Fibroblast of skin of abdomen (primary cell): Measurements from ENCODE around the gene C6orf89.
"Not testable (repeated sequence)": the region's sequence is repeated elsewhere in the genome, so short reads cannot be mapped to it uniquely, and the experiment has no call there.

Source experiments
- DNase-seq: peaks from one replicate; pipeline ENCODE4 v3.0.0-alpha.2; 2013

C6orf89 gene

DNA sequence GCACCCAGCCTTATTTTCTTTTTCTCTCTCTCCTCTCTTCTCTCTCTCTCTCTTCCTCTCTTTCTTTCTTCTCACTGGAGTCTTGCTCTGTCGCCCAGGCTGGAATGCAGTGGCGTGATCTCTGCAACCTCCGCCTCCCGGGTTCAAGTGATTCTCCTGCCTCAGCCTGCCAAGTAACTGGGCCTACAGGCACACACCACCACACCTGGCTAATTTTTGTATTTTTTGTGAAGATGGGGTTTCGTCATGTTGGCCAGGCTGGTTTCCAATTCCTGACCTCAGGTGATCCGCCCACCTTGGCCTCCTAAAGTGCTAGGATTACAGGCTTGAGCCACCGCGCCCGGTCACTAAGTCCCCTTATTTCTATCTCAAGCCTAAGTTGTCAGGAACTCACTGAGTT is 63.3 kb downstream of the C6orf89 start:
- not testable (repeated sequence) for DNase-seq

- DNase-seq: peak; percentile 40
Measured at GRCh38 chr6:36949636-36950035, 63.9 kb downstream of the C6orf89 start.

DNA sequence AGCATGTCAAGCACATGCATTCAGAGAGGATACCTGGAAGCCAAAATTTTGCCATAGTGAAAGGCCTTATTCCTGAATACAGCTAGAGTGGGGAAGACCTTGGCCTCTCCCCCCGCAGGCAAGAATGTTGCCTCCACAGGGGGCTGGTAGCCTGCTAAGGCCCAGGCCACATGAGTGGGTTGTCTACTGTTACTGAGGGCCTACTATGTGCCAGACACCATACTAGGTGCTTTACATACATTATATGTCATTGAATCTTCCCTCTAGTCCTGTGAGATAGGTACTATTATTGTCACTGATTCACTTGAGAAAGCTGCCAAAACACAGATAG is 68.1 kb downstream of the C6orf89 start:
- DNase-seq: no peak

DNA sequence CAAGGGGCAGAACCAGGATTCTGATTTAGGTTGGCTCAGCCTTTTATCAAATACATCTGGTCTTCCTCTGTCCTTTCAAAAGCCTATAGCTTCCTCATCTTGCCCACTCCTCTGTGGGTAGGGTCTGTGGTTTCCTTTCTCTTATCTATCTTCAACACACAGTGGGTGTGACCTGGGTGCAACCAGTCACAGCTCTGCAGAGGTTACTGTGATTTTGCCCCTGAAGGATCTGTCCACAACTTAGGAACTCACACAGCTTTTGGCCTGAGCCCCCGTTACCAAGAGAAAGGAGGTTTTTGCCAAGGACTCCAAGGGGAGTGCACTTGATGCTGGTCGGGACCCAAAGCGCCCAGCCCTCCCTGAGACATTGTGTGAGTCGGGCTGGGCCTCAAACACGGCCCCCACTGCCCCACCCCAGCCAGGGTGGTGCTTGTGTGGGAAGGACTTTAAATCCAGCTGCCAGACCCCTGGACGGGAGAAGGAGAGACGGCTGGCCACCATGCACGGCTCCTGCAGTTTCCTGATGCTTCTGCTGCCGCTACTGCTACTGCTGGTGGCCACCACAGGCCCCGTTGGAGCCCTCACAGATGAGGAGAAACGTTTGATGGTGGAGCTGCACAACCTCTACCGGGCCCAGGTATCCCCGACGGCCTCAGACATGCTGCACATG is 68.6 kb downstream of the C6orf89 start, which contains the start of gene PI16:
TSS of gene PI16 (plus strand) at position 477 of the 670 bp plus-strand sequence. CDS start at position 500, 23 bp downstream.
- DNase-seq: no peak

DNA sequence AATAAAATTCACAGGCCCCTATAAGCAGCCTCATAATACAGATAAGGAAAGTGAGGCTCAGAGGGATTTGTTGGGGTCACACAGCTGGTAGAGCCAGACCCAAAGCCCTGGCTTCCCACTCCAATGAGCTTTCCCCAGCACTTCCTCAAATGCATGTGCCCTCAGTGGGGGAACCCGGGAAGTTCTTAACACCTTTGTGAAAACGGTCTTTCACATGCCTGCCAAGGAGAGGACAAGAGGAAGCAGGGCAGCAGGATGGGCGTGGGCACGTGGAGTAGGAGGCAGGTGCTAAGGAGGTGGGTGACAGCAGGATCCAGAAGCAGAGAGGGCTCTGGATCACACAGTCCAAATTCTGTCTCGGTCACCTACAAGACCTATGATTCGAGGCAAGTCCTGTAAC is 69.4 kb downstream of the C6orf89 start:
- DNase-seq: no peak

DNA sequence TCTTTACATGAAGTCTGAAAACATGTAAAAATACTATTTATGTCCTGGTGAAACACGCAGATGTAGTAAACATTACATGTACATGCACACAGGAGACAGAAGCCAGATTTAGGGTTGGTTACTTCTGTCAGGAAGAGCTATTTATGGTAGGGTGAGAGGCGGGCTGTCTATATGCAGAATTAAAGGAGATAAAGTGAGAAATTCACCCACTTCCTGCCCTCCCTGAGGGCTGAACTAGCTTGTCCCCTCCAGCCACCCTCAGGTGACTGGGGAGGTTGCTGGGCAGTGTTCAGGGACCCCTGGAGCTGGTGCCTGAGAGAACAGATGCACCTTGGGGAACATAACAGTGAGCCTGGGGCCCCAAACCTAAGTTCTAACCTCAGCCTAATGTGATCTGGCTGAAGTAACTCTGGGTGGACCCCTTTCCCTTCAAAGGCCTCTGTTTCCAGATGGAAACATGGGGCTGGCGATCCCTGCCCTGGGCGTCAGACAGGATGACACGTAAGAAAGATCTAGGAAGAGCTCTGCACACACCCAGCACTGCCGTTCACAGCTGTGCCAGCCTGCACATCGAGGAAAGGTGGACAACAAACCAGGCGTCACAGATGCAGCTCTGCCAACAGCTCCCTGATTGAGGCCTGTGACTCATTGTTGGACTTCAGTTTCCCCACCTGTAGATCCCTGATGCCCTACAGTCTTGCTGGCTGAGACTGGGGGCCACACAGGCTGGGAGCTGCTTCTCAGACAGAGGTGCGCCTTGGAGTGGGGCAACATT is 70.1 kb downstream of the C6orf89 start:
- no peak for DNase-seq

DNA sequence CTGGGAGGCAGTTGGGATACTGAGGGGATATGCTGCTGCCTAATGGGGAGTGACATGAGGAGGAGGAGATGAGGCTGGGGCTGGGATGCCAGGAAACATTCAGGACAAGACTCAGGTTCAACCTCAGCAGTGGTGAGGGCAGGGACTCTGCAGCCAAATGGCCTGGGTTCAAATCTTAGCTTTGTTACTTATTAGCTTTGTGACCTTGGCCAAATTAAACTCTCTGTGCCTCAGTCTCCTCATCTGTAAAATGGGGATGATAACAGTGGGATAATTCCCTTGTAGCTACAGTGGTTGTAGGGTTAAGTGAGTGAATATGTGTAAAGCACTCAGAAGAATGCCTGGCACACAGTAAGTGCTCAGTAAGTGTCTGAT is 70.7 kb downstream of the C6orf89 start:
- no peak for DNase-seq

DNA sequence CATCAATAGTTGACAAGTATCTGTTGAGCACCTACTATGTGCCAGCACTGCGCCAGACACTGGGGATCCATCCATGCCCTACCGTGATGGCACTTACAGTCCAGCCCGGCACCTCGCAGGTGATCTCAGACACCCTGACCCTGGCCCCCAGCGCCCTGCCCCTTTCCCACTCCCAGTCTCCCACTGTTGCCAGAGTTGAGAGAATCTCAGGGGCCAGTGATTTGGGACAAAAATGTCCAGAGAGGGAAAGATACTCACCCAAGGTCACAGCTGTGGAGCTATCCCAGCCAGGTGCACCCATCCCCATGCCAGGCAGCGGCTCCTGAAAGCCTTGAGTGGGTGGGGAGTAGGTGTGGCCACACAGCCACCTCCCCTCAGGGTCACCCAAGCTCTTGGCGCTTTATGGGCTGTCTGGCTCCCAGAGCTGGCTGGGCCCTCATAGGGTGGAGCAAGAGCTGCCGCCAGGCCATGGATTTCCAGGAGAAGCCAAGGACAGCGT is 72.1 kb downstream of the C6orf89 start:
- DNase-seq: no peak

GRCh38 chr6:36958775-36959554 is 73.2 kb downstream of the C6orf89 start:
- DNase-seq: no peak

- DNase-seq: no peak
Measured at GRCh38 chr6:36959555-36960250, 74.0 kb downstream of the C6orf89 start.

GRCh38 chr6:36961441-36962435 is 76.0 kb downstream of the C6orf89 start:
- DNase-seq: no peak

DNA sequence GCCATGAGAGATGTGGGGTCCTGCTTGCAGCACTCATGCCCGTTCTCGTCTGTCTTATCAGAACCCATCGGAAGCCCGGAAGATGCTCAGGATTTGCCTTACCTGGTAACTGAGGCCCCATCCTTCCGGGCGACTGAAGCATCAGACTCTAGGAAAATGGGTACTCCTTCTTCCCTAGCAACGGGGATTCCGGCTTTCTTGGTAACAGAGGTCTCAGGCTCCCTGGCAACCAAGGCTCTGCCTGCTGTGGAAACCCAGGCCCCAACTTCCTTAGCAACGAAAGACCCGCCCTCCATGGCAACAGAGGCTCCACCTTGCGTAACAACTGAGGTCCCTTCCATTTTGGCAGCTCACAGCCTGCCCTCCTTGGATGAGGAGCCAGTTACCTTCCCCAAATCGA is 77.1 kb downstream of the C6orf89 start:
- DNase-seq: peak; percentile 40

GRCh38 chr6:36963451-36964290 is 77.9 kb downstream of the C6orf89 start:
- DNase-seq: no peak

GRCh38 chr6:36964349-36964748 is 78.6 kb downstream of the C6orf89 start:
- DNase-seq: no peak

DNA sequence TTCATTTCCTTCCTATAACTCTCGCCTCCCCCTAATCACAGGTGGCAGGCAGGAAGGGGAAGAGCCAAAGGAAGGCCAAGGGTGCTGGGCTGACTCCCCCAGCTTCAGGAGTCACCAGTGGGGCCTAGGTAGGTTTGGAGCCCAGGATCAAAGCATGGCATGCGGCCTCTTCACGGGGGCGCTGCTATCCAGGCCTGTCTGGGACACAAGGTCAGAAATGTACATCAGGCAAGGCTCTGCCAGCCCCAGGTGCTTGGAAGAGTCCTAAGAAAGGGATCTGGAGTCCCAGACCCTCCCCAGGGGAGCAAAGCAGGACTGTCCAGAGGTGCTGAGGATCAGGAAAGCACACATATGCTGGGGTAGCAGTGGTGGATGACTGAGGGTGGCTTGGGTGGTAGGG is 79.2 kb downstream of the C6orf89 start:
- no peak for DNase-seq

- no peak for DNase-seq
Measured at GRCh38 chr6:36967301-36967700, 81.5 kb downstream of the C6orf89 start.

GRCh38 chr6:36967757-36968156 is 82.0 kb downstream of the C6orf89 start:
- DNase-seq: no peak

DNA sequence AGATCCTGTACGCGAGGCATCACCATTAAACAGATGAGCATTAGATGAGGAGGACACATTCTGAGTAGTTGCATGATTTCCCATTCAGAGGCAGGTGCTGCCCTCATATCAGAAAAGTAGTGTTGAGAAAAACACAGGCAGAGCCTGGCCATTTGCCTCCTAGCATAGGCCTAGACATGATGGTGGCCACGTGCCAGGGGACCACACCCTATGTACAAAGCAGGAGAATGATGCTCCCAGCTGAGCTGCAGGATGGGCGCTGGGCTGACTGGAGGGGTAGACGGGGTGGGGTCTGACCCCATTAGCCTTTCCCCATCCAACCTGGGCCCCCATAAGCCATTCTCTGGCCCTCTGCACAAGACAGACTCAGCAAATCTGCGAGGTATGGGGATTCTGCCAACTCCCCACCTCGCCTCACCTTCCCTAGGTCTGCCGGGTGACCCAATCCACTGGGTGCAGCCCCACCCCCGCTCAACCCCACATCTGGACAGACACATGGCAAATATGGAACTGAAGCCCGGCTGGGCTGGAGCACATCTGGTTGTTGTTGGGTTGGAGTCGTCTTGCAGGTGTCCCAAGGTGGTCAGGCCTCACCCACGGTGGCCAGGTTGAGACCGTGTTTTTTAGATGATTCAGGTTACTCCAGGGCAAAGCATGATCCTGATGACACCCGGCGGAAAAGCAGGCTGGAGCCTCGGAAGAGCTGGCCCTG is 82.7 kb downstream of the C6orf89 start:
- DNase-seq: no peak

DNA sequence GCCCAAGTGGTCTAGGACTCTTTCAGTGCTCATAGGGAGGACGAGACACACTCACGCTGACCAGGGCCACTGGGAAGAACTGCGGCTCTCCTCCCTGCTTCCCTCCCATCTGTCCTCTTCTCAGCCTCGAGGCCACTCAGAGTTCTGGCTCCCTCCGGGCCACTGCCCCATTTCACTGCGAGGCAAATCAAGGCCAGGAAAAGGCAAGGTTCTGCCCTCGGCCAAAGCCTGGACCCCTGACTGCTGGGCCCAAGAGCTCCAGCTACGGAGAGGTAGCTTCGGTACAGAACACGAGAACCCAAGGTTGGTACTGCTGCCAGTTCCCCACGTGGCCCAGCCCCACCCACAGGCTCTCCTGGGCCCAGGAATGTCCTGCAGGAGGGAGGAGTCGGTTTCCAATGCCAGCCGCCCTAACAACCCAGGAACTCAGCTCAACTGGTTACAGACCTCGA is 83.5 kb downstream of the C6orf89 start:
- no peak for DNase-seq
